22Rv1 (cell line): ENCODE data around the gene TMEM151B.

Experiments used
- H3K27ac ChIP-seq: fragments of 450-650 bp; 2 replicates; pipeline ENCODE4 v1.5.1; 2017
- ZFX ChIP-seq: fragments of 450-650 bp; IDR thresholded peaks from 2 replicates; pipeline ENCODE4 v1.6.1; 2017; ENCODE audit warnings: antibody characterized with exemption, borderline replicate concordance
- TF ChIP-seq, protein P1 (sequence below): fragments of 450-650 bp; IDR thresholded peaks from 2 replicates; pipeline ENCODE4 v1.5.1; 2017; ENCODE audit warnings: mild to moderate bottlenecking

TMEM151B gene

DNA sequence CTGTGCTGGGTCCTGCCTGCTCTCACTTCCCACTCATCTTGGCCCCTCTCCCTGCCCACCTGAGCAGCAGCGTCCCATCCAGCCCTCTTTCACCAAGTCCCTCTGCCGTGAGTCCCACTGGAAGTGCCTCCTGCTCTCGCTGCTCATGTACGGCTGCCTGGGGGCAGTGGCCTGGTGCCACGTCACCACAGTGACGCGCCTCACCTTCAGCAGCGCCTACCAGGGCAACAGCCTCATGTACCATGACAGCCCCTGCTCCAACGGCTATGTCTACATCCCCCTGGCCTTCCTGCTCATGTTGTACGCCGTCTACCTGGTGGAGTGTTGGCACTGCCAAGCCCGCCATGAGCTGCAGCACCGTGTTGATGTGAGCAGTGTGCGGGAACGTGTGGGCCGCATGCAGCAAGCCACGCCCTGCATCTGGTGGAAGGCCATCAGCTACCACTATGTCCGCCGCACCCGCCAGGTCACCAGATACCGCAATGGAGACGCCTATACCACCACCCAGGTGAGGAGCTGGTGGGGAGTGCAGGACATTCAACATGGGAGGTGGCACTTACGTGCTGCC is 2.8 kb downstream of the TMEM151B start:
- TF ChIP-seq, protein P1, sequence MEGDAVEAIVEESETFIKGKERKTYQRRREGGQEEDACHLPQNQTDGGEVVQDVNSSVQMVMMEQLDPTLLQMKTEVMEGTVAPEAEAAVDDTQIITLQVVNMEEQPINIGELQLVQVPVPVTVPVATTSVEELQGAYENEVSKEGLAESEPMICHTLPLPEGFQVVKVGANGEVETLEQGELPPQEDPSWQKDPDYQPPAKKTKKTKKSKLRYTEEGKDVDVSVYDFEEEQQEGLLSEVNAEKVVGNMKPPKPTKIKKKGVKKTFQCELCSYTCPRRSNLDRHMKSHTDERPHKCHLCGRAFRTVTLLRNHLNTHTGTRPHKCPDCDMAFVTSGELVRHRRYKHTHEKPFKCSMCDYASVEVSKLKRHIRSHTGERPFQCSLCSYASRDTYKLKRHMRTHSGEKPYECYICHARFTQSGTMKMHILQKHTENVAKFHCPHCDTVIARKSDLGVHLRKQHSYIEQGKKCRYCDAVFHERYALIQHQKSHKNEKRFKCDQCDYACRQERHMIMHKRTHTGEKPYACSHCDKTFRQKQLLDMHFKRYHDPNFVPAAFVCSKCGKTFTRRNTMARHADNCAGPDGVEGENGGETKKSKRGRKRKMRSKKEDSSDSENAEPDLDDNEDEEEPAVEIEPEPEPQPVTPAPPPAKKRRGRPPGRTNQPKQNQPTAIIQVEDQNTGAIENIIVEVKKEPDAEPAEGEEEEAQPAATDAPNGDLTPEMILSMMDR, result no peak
- TF ChIP-seq ZFX, result no peak
- no peak overlapping the region for H3K27ac ChIP-seq

DNA sequence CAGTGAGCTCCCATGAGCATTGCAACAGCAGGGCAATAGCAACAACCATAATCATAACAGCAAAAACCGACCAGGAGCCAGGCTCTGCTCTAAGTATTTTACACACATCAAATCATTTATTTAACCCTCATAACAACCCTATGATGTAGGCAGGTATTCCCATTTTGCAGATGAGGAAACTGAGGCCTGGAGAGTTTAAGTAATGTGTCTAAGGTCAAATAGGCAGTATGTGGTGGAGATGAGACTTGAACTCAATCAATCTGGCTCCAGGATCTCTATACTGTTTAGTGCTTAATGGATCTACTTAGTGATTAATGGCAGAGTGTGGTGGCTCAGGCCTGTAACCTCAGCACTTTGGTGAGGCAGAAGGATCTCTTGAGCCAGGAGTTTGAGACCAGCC is 3.4 kb downstream of the TMEM151B start:
- no peak for TF ChIP-seq ZFX
- TF ChIP-seq, protein P1, result no peak
- no peak overlapping the region for H3K27ac ChIP-seq

DNA sequence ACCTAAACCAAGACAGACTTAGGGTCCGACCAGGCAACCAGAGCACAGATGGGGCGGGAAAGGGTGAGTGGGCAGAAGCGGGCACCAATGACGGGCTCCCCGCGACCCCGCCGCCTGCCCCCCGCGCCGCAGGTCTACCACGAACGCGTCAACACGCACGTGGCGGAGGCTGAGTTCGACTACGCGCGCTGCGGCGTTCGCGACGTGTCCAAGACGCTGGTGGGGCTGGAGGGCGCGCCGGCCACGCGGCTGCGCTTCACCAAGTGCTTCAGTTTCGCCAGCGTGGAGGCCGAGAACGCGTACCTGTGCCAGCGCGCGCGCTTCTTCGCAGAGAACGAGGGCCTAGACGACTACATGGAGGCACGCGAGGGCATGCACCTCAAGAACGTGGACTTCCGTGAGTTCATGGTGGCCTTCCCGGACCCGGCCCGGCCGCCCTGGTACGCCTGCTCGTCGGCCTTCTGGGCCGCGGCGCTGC is 5.1 kb downstream of the TMEM151B start:
- TF ChIP-seq, protein P1, result no peak
- TF ChIP-seq ZFX, result no peak
- H3K27ac ChIP-seq, result no peak overlapping the region

DNA sequence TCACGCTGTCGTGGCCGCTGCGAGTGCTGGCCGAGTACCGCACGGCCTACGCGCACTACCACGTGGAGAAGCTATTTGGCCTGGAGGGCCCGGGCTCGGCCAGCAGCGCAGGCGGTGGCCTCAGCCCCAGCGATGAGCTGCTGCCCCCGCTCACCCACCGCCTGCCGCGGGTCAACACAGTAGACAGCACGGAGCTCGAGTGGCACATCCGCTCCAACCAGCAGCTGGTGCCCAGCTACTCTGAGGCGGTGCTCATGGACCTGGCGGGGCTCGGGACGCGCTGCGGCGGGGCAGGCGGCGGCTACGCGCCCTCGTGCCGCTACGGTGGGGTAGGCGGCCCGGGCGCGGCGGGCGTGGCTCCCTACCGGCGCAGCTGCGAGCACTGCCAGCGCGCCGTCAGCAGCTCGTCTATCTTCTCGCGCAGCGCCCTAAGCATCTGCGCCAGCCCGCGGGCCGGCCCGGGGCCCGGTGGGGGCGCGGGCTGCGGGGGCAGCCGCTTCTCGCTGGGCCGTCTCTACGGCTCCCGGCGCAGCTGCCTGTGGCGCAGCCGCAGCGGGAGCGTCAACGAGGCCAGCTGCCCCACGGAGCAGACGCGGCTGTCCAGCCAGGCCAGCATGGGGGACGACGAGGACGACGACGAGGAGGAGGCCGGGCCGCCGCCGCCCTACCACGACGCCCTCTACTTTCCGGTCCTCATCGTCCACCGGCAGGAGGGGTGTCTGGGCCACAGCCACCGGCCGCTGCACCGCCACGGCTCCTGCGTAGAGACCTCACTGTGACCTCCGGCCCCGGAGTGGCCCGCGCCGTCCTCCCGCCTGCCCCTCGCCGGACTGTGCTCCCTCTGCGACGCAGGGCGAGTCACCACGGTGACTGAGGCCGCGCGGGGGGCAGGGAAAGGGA is 5.7 kb downstream of the TMEM151B start:
- TF ChIP-seq, protein P1, result no peak
- no peak for TF ChIP-seq ZFX
- no peak overlapping the region for H3K27ac ChIP-seq

DNA sequence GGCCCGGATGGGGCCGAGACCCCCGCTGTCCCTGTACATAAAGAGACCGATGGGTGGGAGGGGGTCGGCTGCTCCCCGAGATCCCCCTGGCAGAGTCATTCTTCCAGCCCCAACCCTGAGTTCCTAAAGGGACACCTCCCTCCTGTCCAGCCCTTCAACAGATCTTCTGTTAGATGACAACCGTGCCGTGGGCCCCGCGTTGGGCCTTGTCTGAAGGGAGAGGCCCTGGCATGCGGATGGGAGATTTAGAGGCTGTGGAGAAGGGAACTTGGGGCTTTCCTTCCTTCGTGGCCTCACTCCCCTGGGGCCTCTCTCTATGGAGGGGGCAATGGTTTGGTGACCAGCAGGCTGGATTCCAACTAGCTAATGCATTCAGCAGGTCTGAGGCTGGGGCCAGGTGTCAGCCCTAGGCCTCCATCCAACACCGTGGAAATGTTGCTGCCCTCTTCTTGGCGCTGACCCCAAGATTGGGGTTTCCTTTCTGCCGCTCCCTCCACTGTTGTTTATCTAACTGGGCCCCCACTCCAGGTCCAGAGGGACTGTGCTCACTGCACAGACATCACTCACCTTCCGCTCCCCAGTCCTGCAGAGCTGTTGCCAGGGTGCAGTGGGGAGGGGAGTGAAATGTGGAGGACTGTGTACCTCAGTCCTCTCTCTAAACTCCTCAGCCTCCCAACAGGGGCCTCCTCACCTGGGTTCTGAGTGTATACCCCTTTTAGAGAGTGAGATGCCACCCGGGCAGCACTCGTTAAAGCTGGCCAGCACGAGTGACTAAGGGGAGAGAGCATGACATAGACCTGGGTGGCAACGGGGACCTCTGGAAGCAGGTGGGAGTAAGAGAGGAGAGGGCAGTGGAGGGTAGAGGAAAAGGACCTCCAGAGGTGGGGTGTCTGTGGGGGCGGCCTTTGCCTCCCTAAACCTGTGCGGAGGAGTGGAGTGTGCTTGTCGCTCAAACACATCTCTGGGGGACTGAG is 6.7 kb downstream of the TMEM151B start:
- no peak overlapping the region for H3K27ac ChIP-seq
- TF ChIP-seq, protein P1, result no peak
- no peak for TF ChIP-seq ZFX

DNA sequence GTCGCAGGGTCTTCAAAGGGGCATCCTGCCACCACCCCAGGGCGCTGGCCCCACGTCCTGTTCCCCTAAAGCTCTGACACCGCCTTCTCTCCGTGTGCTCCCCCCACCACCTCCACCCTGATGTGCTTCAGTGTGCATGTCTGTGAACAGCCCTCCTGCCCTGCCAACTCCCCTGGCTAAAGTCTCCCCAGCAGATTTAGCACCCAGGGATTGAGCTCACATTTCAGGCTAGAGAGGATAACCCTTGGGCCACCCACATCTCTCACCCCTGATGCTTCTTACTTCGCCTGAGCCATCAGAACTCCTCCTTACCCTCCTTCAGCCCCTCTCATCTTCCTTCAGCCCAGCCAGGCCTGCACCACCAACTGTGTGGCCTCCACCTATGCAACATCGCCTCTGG is 7.5 kb downstream of the TMEM151B start:
- no peak overlapping the region for H3K27ac ChIP-seq
- TF ChIP-seq ZFX, result no peak
- TF ChIP-seq, protein P1, result no peak
